ENCODE data around the gene KCNIP2. TPM values are rescaled to one million over a fixed set of nuclear protein-coding genes. Genes with fewer than 3 reads are reported as not detected.

The KCNIP2 gene
- total RNA-seq, 2 donors from 2014 or later, result 192 to 653 TPM

DNA sequence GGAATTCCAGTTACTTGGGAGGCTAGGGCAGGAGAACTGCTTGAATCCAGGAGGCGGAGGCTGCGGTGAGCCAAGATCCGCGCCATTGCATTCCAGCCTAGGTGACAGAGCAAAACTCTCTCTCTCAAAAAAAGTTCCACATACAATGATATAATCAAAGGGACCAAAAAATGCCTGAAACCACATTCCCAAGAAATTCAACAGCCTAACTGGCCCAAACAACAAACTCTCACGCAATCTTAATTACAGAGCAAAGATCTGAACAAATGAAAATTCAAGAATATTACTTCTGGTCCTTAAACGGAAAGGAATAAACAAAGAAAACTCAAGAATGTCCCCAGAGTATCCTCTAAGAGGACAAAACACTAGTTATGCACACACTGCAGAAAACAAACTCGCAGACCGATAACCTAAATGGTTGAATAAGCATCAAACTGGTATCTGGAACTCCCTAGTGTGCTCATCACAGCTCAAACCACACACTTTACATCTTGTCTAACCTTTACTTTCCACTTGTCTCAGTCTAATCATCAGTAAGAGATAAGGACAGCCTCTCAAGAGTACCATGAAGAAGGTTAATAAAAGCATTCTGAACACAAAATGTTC, 29.0 kb downstream of the KCNIP2 start:
- Histone ChIP-seq H3K9me3 (no peaks in the 10 kb centered on the region), H3K4me1 (peaks cover 0 to 57% of the 10 kb centered on the region in 2 donors), H3K27ac (peak overlapping the region; percentile 12 to 44), H3K36me3 (peaks cover 21% of the 10 kb centered on the region), H3K4me3 (peak overlapping the region; percentile 97 to 100), H3K27me3 (no peaks in the 10 kb centered on the region)
- TF ChIP-seq, protein P1, sequence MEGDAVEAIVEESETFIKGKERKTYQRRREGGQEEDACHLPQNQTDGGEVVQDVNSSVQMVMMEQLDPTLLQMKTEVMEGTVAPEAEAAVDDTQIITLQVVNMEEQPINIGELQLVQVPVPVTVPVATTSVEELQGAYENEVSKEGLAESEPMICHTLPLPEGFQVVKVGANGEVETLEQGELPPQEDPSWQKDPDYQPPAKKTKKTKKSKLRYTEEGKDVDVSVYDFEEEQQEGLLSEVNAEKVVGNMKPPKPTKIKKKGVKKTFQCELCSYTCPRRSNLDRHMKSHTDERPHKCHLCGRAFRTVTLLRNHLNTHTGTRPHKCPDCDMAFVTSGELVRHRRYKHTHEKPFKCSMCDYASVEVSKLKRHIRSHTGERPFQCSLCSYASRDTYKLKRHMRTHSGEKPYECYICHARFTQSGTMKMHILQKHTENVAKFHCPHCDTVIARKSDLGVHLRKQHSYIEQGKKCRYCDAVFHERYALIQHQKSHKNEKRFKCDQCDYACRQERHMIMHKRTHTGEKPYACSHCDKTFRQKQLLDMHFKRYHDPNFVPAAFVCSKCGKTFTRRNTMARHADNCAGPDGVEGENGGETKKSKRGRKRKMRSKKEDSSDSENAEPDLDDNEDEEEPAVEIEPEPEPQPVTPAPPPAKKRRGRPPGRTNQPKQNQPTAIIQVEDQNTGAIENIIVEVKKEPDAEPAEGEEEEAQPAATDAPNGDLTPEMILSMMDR (IDR thresholded peaks at IDR 0.05), result no peak
- DNase-seq (ENCODE audit: low spot score), result peak; percentile 52

- Histone ChIP-seq H3K4me1 (peaks cover 0 to 47% of the 10 kb centered on the region in 2 donors), H3K4me3 (no peak overlapping the region), H3K36me3 (peaks cover 37% of the 10 kb centered on the region), H3K27me3 (no peaks in the 10 kb centered on the region), H3K9me3 (no peaks in the 10 kb centered on the region), H3K27ac (no peak overlapping the region)
- DNase-seq (ENCODE audit: low spot score), result peak; percentile 55
- TF ChIP-seq, protein P1 (IDR thresholded peaks at IDR 0.05), result no peak
Observed at GRCh38 chr10:101812606-101813005, 31.0 kb downstream of the KCNIP2 start.

GRCh38 chr10:101807158-101807557, 36.4 kb downstream of the KCNIP2 start:
- H3K4me1 ChIP-seq, result peaks cover 0 to 12% of the 10 kb centered on the region in 2 donors
- peaks cover 92% of the 10 kb centered on the region for H3K36me3 ChIP-seq

DNA sequence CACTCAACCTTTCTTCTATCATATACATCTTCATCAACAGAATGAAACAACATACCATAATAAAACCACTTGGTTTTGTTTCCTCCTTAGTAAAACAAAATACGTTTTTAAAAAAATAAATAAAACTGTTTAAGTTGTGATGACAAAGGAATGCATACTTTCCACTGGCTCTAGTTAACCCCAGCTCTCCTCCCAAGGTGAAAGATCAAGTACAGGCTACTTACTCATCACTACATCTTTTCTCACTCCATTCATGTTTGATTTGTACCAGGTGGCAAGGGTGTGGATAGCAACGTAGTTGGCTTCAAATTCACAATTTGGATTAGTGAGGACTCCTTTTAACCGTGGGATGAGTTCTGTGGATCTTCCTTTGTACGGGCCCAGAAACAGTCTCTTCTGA, 40.1 kb downstream of the KCNIP2 start:
- H3K4me1 ChIP-seq, result no peaks in the 10 kb centered on the region
- no peak overlapping the region for H3K4me3 ChIP-seq
- no peaks in the 10 kb centered on the region for H3K9me3 ChIP-seq
- H3K36me3 ChIP-seq, result peaks cover 96% of the 10 kb centered on the region
- DNase-seq (ENCODE audit: low spot score), result no peak
- TF ChIP-seq, protein P1 (IDR thresholded peaks at IDR 0.05), result no peak
- no peak overlapping the region for H3K27ac ChIP-seq
- no peaks in the 10 kb centered on the region for H3K27me3 ChIP-seq

More at GRCh38 chr10:101807158-101807557, 36.4 kb downstream of the KCNIP2 start:
- no peak overlapping the region for H3K4me3 ChIP-seq
- DNase-seq (ENCODE audit: low spot score), result no peak
- H3K9me3 ChIP-seq, result no peaks in the 10 kb centered on the region
- TF ChIP-seq, protein P1 (IDR thresholded peaks at IDR 0.05), result no peak
- no peak overlapping the region for H3K27ac ChIP-seq
- no peaks in the 10 kb centered on the region for H3K27me3 ChIP-seq

DNA sequence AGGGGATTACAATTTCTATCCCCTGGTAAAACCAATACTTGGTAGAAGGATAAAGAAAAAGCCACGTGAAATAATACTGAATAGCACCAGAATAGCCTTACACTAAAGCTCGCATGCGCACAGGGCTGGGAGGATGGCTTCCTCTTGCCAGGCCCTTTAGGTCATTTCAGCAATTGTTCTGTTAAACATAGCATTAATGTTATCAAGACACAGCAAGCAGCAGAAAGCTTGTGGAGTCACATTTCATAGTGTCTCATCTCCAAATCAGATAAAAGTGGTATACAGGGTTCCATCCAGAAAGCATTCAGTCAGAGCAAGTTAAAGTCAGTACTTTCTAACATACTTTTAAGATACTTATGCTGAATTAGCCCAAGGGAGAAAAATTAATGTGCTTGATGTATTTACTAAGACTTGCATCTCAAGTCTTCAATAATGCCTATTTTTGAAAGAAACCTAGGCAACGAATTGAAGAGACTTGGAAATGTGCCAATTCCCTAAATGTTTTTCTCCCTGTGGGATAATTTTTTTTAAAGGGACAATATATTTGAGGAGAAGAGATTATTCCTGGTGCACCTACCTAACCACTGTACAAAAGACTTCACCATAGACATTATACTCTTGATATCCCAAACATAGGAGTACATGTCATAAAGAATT, 46.1 kb downstream of the KCNIP2 start:
- no peak for DNase-seq (ENCODE audit: low spot score)
- Histone ChIP-seq H3K36me3 (peaks cover 97% of the 10 kb centered on the region), H3K4me3 (no peak overlapping the region), H3K27me3 (no peaks in the 10 kb centered on the region), H3K4me1 (peaks cover 0 to 10% of the 10 kb centered on the region in 2 donors), H3K9me3 (no peaks in the 10 kb centered on the region), H3K27ac (no peak overlapping the region)
- TF ChIP-seq, protein P1 (IDR thresholded peaks at IDR 0.05), result no peak
